ENCODE measurements around the gene UNC5C. TPM values are rescaled to one million over a fixed set of nuclear protein-coding genes. Genes with fewer than 3 reads are reported as not detected.

UNC5C gene
- total and polyA plus RNA-seq, 2 of the 8 experiments (the other 6 are each of a cell fraction or from before 2014, with no cell fraction given): 0.30 to 1.3 TPM

GRCh38 chr4:95415346-95415771 is 133.4 kb downstream of the UNC5C start:
- Histone ChIP-seq H3K56ac (replicated peaks; ENCODE audit: insufficient read length, low read depth, low read length) (no peak overlapping the region), H3K4me3 (ENCODE audit: extremely low read depth in 1 of 4, insufficient read depth in 2 of 4, low read depth in 3 of 4, low read length in 4 of 4) (no peak overlapping the region), H3K18ac (ENCODE audit: extremely low read depth, low read length) (no peak overlapping the region), H3K27me3 (replicated peaks in 1 of 4; ENCODE audit: control insufficient read depth in 3 of 4, extremely low read depth in 1 of 4, insufficient read depth in 3 of 4, low read length in 3 of 4) (no peaks in the 10 kb centered on the region), H3K4ac (replicated peaks; ENCODE audit: insufficient read length, low read depth, low read length) (no peak overlapping the region), H4K5ac (ENCODE audit: insufficient read length, low read depth, low read length) (no peak overlapping the region), H2BK120ac (replicated peaks; ENCODE audit: low read depth, low read length) (no peak overlapping the region), H3K4me2 (ENCODE audit: insufficient read depth in 1 of 2, low read depth in 2 of 2, low read length in 2 of 2) (no peak overlapping the region), H4K20me1 (replicated peaks in 1 of 2; ENCODE audit: control insufficient read depth in 1 of 2, insufficient read depth in 2 of 2, low read length in 2 of 2) (no peaks in the 10 kb centered on the region), H2BK12ac (ENCODE audit: low read depth, low read length) (no peak overlapping the region), H2BK5ac (ENCODE audit: low read depth, low read length) (no peak overlapping the region), H3K79me2 (ENCODE audit: control insufficient read depth in 1 of 2, insufficient read depth in 2 of 2, low read length in 2 of 2) (no peaks in the 10 kb centered on the region), H3K27ac (ENCODE audit: low read depth, low read length) (no peak overlapping the region), H3K9ac (replicated peaks in 1 of 4; ENCODE audit: extremely low read depth in 1 of 4, low read depth in 3 of 4, low read length in 3 of 4) (no peak overlapping the region), H3K14ac (ENCODE audit: insufficient read length) (no peak overlapping the region), H4K8ac (ENCODE audit: extremely low read depth, insufficient read depth, low read length) (no peak overlapping the region), H3K4me1 (replicated peaks in 1 of 4; ENCODE audit: control insufficient read depth in 3 of 4, insufficient read depth in 4 of 4, low read length in 3 of 4) (no peaks in the 10 kb centered on the region), H4K91ac (replicated peaks; ENCODE audit: insufficient read length, low read length) (no peak overlapping the region), H3K23me2 (ENCODE audit: low read depth, low read length) (no peaks in the 10 kb centered on the region), H3K23ac (ENCODE audit: insufficient read length) (no peak overlapping the region), H3K36me3 (ENCODE audit: control insufficient read depth in 2 of 4, insufficient read depth in 4 of 4, low read length in 3 of 4) (no peaks in the 10 kb centered on the region), H2AK5ac (ENCODE audit: low read depth, low read length) (no peak overlapping the region), H2BK20ac (ENCODE audit: low read length) (no peak overlapping the region), H3K9me3 (ENCODE audit: insufficient read depth in 2 of 2, low read depth in 1 of 2, low read length in 1 of 2) (no peaks in the 10 kb centered on the region), H3K79me1 (ENCODE audit: low read depth, low read length) (no peaks in the 10 kb centered on the region), H2AFZ (ENCODE audit: low read length) (no peak overlapping the region), H2BK15ac (ENCODE audit: low read length) (no peak overlapping the region)
- WGBS, 2 experiments (ENCODE audit: extremely low coverage in 1 of 2, insufficient coverage in 1 of 2, insufficient read length in 1 of 2, insufficient replicate concordance in 2 of 2, low coverage in 1 of 2, low lambda C conversion rate in 2 of 2, missing lambda C conversion rate in 1 of 2): 89% methylated on average over 3 of the region's 3 CpGs; no CpG with 5 or more reads in 1 of the 2 experiments
- ChIA-PET CTCF (ENCODE audit: partially characterized antibody) (no interaction called here), POLR2A (ENCODE audit: partially characterized antibody) (no interaction called here)
- DNase-seq (ENCODE audit: low read depth in 1 of 2, low spot score in 2 of 2) (no peak), FAIRE-seq (no peak)
- no peak for TF ChIP-seq PHF8 (conservative IDR thresholded peaks at IDR 0.05; ENCODE audit: low read depth, low read length)
- TF ChIP-seq TCF12 (IDR thresholded peaks at IDR 0.05; ENCODE audit: low read depth, low read length): no peak
- no peak for TF ChIP-seq USF2 (IDR thresholded peaks at IDR 0.05; ENCODE audit: low read length)
- TF ChIP-seq EGR1 (IDR thresholded peaks at IDR 0.05; ENCODE audit: borderline replicate concordance, low read depth, low read length): no peak
- TF ChIP-seq SIN3A (conservative IDR thresholded peaks at IDR 0.05 in 1 of 2, IDR thresholded peaks at IDR 0.05 in 1 of 2; ENCODE audit: low read depth in 1 of 2, low read length in 2 of 2): no peak
- TF ChIP-seq CBX8 (IDR thresholded peaks at IDR 0.05; ENCODE audit: borderline replicate concordance, low read depth, low read length): no peak
- TF ChIP-seq SRF (IDR thresholded peaks at IDR 0.05; ENCODE audit: low read depth, low read length): no peak
- no peak for TF ChIP-seq TBP (IDR thresholded peaks at IDR 0.05; ENCODE audit: low read depth, low read length)
- no peak for TF ChIP-seq KDM4A (IDR thresholded peaks at IDR 0.05; ENCODE audit: low read depth, low read length, severe bottlenecking)
- no peak for TF ChIP-seq NANOG (IDR thresholded peaks at IDR 0.05; ENCODE audit: insufficient read depth, low read depth, low read length, poor library complexity, severe bottlenecking)
- no peak for TF ChIP-seq CBX5 (IDR thresholded peaks at IDR 0.05; ENCODE audit: low read depth, low read length)
- no peak for TF ChIP-seq RNF2 (IDR thresholded peaks at IDR 0.05; ENCODE audit: borderline replicate concordance, low read depth, low read length, missing control alignments, poor library complexity, severe bottlenecking)
- no peak for TF ChIP-seq CTBP2 (IDR thresholded peaks at IDR 0.05; ENCODE audit: borderline replicate concordance, insufficient read depth, insufficient read length, low read length)
